ENCODE results near the gene SAMMSON. TPM values are rescaled to one million over a fixed set of nuclear protein-coding genes. Genes with fewer than 3 reads are reported as not detected.

The SAMMSON gene
- polyA plus RNA-seq, 4 donors = 0.25 TPM; not detected in 3

GRCh38 chr3:70085613-70086012 lies 86.1 kb downstream of the SAMMSON start:
- DNase-seq (ENCODE audit: low read depth in 4 of 4, low spot score in 2 of 4) = no peak

GRCh38 chr3:70086336-70086735 lies 86.8 kb downstream of the SAMMSON start:
- DNase-seq (ENCODE audit: low read depth in 4 of 4, low spot score in 2 of 4) = no peak

GRCh38 chr3:70090322-70090913 lies 90.9 kb downstream of the SAMMSON start:
- DNase-seq (ENCODE audit: low read depth in 4 of 4, low spot score in 2 of 4) = no peak

- DNase-seq (ENCODE audit: low read depth in 4 of 4, low spot score in 2 of 4) = no peak
Measured at GRCh38 chr3:70094197-70094596, 94.7 kb downstream of the SAMMSON start.

- no peak for DNase-seq (ENCODE audit: low read depth in 4 of 4, low spot score in 2 of 4)
Measured at GRCh38 chr3:70095260-70095659, 95.7 kb downstream of the SAMMSON start.

GRCh38 chr3:70096376-70097066 lies 97.0 kb downstream of the SAMMSON start:
- DNase-seq (ENCODE audit: low read depth in 4 of 4, low spot score in 2 of 4) = no peak

- DNase-seq (ENCODE audit: low read depth in 4 of 4, low spot score in 2 of 4) = no peak
Measured at GRCh38 chr3:70097084-70097483, 97.6 kb downstream of the SAMMSON start.

- no peak for DNase-seq (ENCODE audit: low read depth in 4 of 4, low spot score in 2 of 4)
Measured at GRCh38 chr3:70108072-70108471, 108.5 kb downstream of the SAMMSON start.

- DNase-seq (ENCODE audit: low read depth in 4 of 4, low spot score in 2 of 4) = no peak
Measured at GRCh38 chr3:70108546-70108945, 109.0 kb downstream of the SAMMSON start.

- no peak for DNase-seq (ENCODE audit: low read depth in 4 of 4, low spot score in 2 of 4)
Measured at GRCh38 chr3:70110066-70110465, 110.5 kb downstream of the SAMMSON start.

- no peak for DNase-seq (ENCODE audit: low read depth in 4 of 4, low spot score in 2 of 4)
Measured at GRCh38 chr3:70111411-70111810, 111.9 kb downstream of the SAMMSON start.

- DNase-seq (ENCODE audit: low read depth in 4 of 4, low spot score in 2 of 4) = no peak
Measured at GRCh38 chr3:70112751-70113150, 113.2 kb downstream of the SAMMSON start.

- no peak for DNase-seq (ENCODE audit: low read depth in 4 of 4, low spot score in 2 of 4)
Measured at GRCh38 chr3:70114431-70114830, 114.9 kb downstream of the SAMMSON start.

- no peak for DNase-seq (ENCODE audit: low read depth in 4 of 4, low spot score in 2 of 4)
Measured at GRCh38 chr3:70119879-70120278, 120.3 kb downstream of the SAMMSON start.
